ENCODE results near the gene DDX6.

DNA sequence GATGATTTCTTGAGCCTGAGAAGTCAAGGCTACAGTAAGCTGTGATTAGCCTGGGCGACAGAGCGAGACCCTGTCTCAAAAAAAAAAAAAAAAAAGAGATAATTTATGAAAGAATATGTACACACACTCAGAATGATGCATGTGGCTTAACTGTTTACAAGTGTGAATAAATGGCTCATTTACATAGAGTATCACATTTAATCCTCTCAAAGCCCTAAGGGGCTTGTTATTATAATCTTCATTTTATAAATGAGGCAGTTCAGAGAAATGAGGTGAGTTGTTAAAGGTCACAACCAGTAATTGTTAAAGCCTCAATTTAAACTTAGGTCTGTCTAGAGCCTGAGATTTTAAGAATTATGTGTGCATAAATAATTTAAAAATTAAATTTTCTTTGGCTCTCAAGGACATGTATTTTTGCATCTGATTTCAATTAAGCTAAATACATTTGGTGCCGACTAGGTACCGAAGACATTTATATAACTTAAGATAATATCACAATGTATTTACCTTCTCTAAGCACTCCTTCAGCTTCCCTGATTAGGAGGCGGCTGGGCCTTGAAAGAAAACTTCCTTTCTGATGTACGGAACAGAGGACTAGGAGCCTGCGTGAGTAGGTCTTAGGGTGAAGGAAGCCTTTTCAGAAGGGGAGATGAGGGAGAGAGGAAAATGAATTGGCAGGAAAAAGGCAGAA, 28.5 kb upstream of the DDX6 start:
- TF ChIP-seq, protein P1, sequence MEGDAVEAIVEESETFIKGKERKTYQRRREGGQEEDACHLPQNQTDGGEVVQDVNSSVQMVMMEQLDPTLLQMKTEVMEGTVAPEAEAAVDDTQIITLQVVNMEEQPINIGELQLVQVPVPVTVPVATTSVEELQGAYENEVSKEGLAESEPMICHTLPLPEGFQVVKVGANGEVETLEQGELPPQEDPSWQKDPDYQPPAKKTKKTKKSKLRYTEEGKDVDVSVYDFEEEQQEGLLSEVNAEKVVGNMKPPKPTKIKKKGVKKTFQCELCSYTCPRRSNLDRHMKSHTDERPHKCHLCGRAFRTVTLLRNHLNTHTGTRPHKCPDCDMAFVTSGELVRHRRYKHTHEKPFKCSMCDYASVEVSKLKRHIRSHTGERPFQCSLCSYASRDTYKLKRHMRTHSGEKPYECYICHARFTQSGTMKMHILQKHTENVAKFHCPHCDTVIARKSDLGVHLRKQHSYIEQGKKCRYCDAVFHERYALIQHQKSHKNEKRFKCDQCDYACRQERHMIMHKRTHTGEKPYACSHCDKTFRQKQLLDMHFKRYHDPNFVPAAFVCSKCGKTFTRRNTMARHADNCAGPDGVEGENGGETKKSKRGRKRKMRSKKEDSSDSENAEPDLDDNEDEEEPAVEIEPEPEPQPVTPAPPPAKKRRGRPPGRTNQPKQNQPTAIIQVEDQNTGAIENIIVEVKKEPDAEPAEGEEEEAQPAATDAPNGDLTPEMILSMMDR (conservative IDR thresholded peaks at IDR 0.05; ENCODE audit: low read length): no peak
- no peak for TF ChIP-seq EZH2phosphoT487 (IDR thresholded peaks at IDR 0.05; ENCODE audit: borderline replicate concordance, low read depth, low read length)

Data from OCI-LY7 (cell line).